K562 (cell line): ENCODE results near the gene TBX10. TPM values are rescaled to one million over a fixed set of nuclear protein-coding genes. Genes with fewer than 3 reads are reported as not detected.

Experiments
- KAT2B ChIP-seq: IDR thresholded peaks from one replicate; pipeline ENCODE4 v1.6.1; 2012; ENCODE audit warnings: low read depth, mild to moderate bottlenecking, control low read depth, inconsistent platforms, low read length, moderate library complexity
- MYBL2 ChIP-seq, 2 experiments: fragments of 450-650 bp in 1 of 2; sonication (generic) in 1 of 2; formaldehyde crosslinking in 1 of 2; IDR thresholded peaks; 2 replicates each; pipeline versions ENCODE4 v1.6.1 to v1.8.1; 2017 to 2022; ENCODE audit warnings: borderline replicate concordance in 1 of 2, inconsistent platforms in 1 of 2, low read depth in 1 of 2, mild to moderate bottlenecking in 1 of 2, missing genetic modification reagents in 1 of 2, moderate library complexity in 1 of 2
- NFXL1 ChIP-seq: fragments of 450-650 bp; formaldehyde crosslinking; IDR thresholded peaks from 2 replicates; pipeline ENCODE4 v1.4.0; 2021; ENCODE audit warnings: mild to moderate bottlenecking
- POLR2AphosphoS2 ChIP-seq: IDR thresholded peaks from 2 replicates; pipeline ENCODE4 v1.6.1; 2012; ENCODE audit warnings: low read length, improper control_type of control experiment
- POU5F1 ChIP-seq: fragments of 150-350 bp; IDR thresholded peaks from 2 replicates; pipeline ENCODE4 v1.6.1; 2014; ENCODE audit warnings: borderline replicate concordance, low read length, low read depth, mild to moderate bottlenecking; ENCODE audit not compliant: partially characterized antibody
- SAFB ChIP-seq: fragments of 200-400 bp; formaldehyde crosslinking; IDR thresholded peaks from 2 replicates; pipeline ENCODE4 v1.6.1; 2017; ENCODE audit warnings: low read depth, low read length, borderline replicate concordance
- TCF7 ChIP-seq: sonication (generic); IDR thresholded peaks from 2 replicates; pipeline ENCODE4 v1.6.1; 2016; ENCODE audit warnings: antibody characterized with exemption, borderline replicate concordance
- TCFL5 ChIP-seq: fragments of 250-450 bp; sonication (Bioruptor Pico); conservative IDR thresholded peaks from 2 replicates; pipeline ENCODE4 v1.6.1; 2021; ENCODE audit warnings: mild to moderate bottlenecking, moderate library complexity, matching md5 sums
- U2AF2 ChIP-seq: fragments of 200-400 bp; formaldehyde crosslinking; optimal IDR thresholded peaks from 2 replicates; pipeline ENCODE3; 2017; ENCODE audit warnings: low read depth, mild to moderate bottlenecking, low read length
- XRCC4 ChIP-seq: IDR thresholded peaks from one replicate; pipeline ENCODE4 v1.6.1; 2011; ENCODE audit not compliant: insufficient read depth, insufficient read length; ENCODE audit errors: extremely low read depth
- ZBTB12 ChIP-seq: fragments of 250-450 bp; sonication (Bioruptor Pico); IDR thresholded peaks from 2 replicates; pipeline ENCODE4 v1.4.0; 2020
- ZBTB40 ChIP-seq, 2 experiments: fragments of 450-650 bp in 1 of 2; sonication (generic) in 1 of 2; formaldehyde crosslinking in 1 of 2; IDR thresholded peaks; 2 replicates each; pipeline versions ENCODE4 v1.7.1 to v1.9.0; 2016 to 2022; ENCODE audit warnings: inconsistent platforms in 1 of 2, mild to moderate bottlenecking in 1 of 2, missing genetic modification reagents in 1 of 2
- polyA plus RNA-seq, 8 experiments: library from polyadenylated mRNA; depleted of rRNA in 4 of 8; stranded (reverse) in 5 of 8; unstranded in 3 of 8; fragments of >200 nt; fragmentation: Nextera tagmentation in 2 of 8; fragmentation: Illumina TruSeq in 1 of 8; extraction: Ambion mirVana in 2 of 8; extraction: Trizol in 1 of 8; gene quantifications; 2 replicates each; pipeline versions ENCODE4 v1.2.1 to v1.2.3, GENCODE V29; 2011 to 2014; ENCODE audit warnings: inconsistent platforms in 1 of 8, missing spikeins in 1 of 8
- total RNA-seq, 7 experiments: library from RNA; depleted of rRNA in 6 of 7; stranded (reverse); fragments of >200 nt in 6 of 7; fragmentation: Illumina TruSeq in 2 of 7; extraction: Trizol in 2 of 7; gene quantifications; 2 replicates each; pipeline versions ENCODE4 v1.2.1 to v1.2.3, GENCODE V29; 2011 to 2021; ENCODE audit warnings: low replicate concordance in 1 of 7
- TF ChIP-seq, protein P1 (sequence below): conservative IDR thresholded peaks from 2 replicates; pipeline ENCODE4 v1.6.1; 2011; ENCODE audit warnings: low read depth, mild to moderate bottlenecking, low read length; ENCODE audit not compliant: control insufficient read depth

Gene TBX10
- total and polyA plus RNA-seq, 9 of the 15 experiments (the other 6 are each of a cell fraction or from before 2014, with no cell fraction given), result not detected

DNA sequence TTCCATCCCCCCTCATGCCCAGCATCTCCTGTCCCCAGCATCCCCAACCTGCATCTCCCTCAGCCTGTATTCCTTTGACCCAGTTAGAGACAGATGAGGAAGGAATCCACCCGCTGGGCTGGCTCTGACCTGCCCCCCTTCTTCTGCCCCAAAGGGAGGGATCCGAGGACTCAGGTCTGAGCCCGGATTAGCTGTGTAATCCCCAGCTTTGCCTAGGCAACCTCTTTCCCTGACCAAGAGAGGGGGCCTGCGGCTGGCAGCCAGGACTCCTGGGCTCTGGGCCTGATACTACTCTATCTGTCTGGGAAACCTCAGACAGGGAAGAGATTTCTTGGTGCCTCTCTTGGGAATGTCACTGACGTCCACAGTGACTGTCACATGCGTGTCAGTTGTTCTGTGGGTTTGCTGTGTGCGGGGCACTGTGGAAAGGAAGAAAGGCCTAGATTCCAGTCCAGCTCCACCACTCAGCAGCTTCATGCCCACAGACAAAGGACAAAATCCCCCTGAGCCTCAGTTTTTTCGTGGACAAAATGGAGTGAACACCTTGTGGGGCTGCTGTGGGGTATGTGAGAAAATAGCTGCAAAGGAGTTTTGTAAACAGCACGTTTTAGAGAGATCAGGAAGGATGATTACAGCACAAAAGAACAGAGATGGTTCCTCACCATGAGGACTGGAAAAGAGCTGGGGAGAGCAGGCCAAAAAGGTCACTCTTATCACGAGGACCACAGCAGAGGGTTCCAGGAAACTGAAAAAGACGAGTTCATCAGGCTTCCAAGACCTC is 34.1 kb downstream of the TBX10 start (continued):
- TF ChIP-seq MYBL2 (IDR thresholded peaks at IDR 0.05; ENCODE audit: low read depth) (no peak), MYBL2 (CRISPR knock-in tag; IDR thresholded peaks at IDR 0.05; ENCODE audit: borderline replicate concordance) (no peak), ZBTB40 (IDR thresholded peaks at IDR 0.05) (no peak), ZBTB40 (CRISPR knock-in tag; IDR thresholded peaks at IDR 0.05) (no peak), TCF7 (no peak), SAFB (no peak), TCFL5 (no peak), KAT2B (no peak), NFXL1 (CRISPR knock-in tag) (no peak), XRCC4 (no peak), ZBTB12 (0 out of 2 replicates have a peak, but pooled peaks have one; percentile 4), POLR2AphosphoS2 (no peak), U2AF2 (no peak), POU5F1 (no peak)
- TF ChIP-seq, protein P1, sequence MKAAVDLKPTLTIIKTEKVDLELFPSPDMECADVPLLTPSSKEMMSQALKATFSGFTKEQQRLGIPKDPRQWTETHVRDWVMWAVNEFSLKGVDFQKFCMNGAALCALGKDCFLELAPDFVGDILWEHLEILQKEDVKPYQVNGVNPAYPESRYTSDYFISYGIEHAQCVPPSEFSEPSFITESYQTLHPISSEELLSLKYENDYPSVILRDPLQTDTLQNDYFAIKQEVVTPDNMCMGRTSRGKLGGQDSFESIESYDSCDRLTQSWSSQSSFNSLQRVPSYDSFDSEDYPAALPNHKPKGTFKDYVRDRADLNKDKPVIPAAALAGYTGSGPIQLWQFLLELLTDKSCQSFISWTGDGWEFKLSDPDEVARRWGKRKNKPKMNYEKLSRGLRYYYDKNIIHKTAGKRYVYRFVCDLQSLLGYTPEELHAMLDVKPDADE, result no peak
